Astrocyte (in vitro differentiated cells and primary cell): ENCODE results near the gene PTPRZ1.

ENCODE experiments used
- CTCF ChIP-seq: IDR thresholded peaks from 2 replicates; pipeline ENCODE4 v1.5.1; 2011; ENCODE audit warnings: low read depth, mild to moderate bottlenecking, inconsistent platforms, low read length, moderate library complexity; ENCODE audit not compliant: insufficient read depth
- EZH2 ChIP-seq: IDR thresholded peaks from 2 replicates; pipeline ENCODE4 v1.6.1; 2012; ENCODE audit warnings: mild to moderate bottlenecking, low read length, inconsistent platforms; ENCODE audit not compliant: insufficient read depth

- no peak for TF ChIP-seq CTCF
- no peak for TF ChIP-seq EZH2
Observed at GRCh38 chr7:122064971-122065370, 192.0 kb downstream of the PTPRZ1 start.
